ENCODE data around the gene PRDX2. TPM values are rescaled to one million over a fixed set of nuclear protein-coding genes. Genes with fewer than 3 reads are reported as not detected.

PRDX2 gene
- total RNA-seq, 2 experiments from 2014 or later = 357 to 399 TPM

GRCh38 chr19:12834566-12834943 is 33.0 kb upstream of the PRDX2 start, which contains the start of gene RTBDN:
TSS of gene RTBDN (minus strand) at chr19:12834579. CDS start at chr19:12829979, 4,600 bp downstream.
- Histone ChIP-seq H3K9me3 (ENCODE audit: low read length) (no peaks in the 10 kb centered on the region), H3K9me2 (ENCODE audit: insufficient read depth, low read length) (no peaks in the 10 kb centered on the region), H3K4me3 (ENCODE audit: low read depth, low read length, poor library complexity, severe bottlenecking) (peak within 1 kb of the TSS; percentile 70), H4K20me1 (ENCODE audit: insufficient read depth, low read length) (no peaks in the 10 kb centered on the region), H3K27ac (ENCODE audit: low read depth, low read length, poor library complexity, severe bottlenecking) (no peak within 1 kb of the TSS), H3K79me2 (ENCODE audit: insufficient read depth, low read depth, low read length) (no peaks in the 10 kb centered on the region), H3K4me1 (ENCODE audit: insufficient read depth, low read length, poor library complexity, severe bottlenecking) (peaks cover 51% of the 10 kb centered on the region), H3K36me3 (ENCODE audit: insufficient read depth, low read length) (no peaks in the 10 kb centered on the region), H3K4me2 (ENCODE audit: low read length) (peak within 1 kb of the TSS; percentile 72), H2AFZ (ENCODE audit: low read length) (peak within 1 kb of the TSS; percentile 73; the same call in 1 of the 2 replicates)
- ChIA-PET CTCF (ENCODE audit: unreplicated experiment) (no interaction called here), POLR2A (interaction anchor here (0.5 to 0.6 kb wide), 2 partner anchors 48 to 119 kb away, joined by 3 read pairs; no protein-coding TSS in a partner anchor)
- no peak for TF ChIP-seq CTCF (conservative IDR thresholded peaks at IDR 0.05; ENCODE audit: low read length)
- TF ChIP-seq EZH2phosphoT487 (IDR thresholded peaks at IDR 0.05; ENCODE audit: borderline replicate concordance, low read depth, low read length) = no peak
- no peak for DNase-seq (ENCODE audit: low spot score)
- intact Hi-C loops (cut with micrococcal nuclease; ENCODE audit: unreplicated experiment) = no loop called here
- no TSS peak for BruUV-seq (replicated peaks)

GRCh38 chr19:12833738-12834565 is 32.4 kb upstream of the PRDX2 start:
- H3K27ac ChIP-seq (ENCODE audit: low read depth, low read length, poor library complexity, severe bottlenecking) = no peak overlapping the region
- intact Hi-C loops (cut with micrococcal nuclease; ENCODE audit: unreplicated experiment) = no loop called here
- H3K9me2 ChIP-seq (ENCODE audit: insufficient read depth, low read length) = no peaks in the 10 kb centered on the region
- H3K79me2 ChIP-seq (ENCODE audit: insufficient read depth, low read depth, low read length) = no peaks in the 10 kb centered on the region
- H2AFZ ChIP-seq (ENCODE audit: low read length) = peak overlapping the region; percentile 73; the same call in 1 of the 2 replicates
- peak overlapping the region; percentile 72 for H3K4me2 ChIP-seq (ENCODE audit: low read length)
- POLR2A ChIA-PET = interaction anchor here (0.5 kb wide), 1 partner anchor 118 kb away, joined by 3 read pairs; no protein-coding TSS in a partner anchor
- H3K4me3 ChIP-seq (ENCODE audit: low read depth, low read length, poor library complexity, severe bottlenecking) = peak overlapping the region; percentile 70
- H3K36me3 ChIP-seq (ENCODE audit: insufficient read depth, low read length) = no peaks in the 10 kb centered on the region
- DNase-seq (ENCODE audit: low spot score) = peak; percentile 58
- H4K20me1 ChIP-seq (ENCODE audit: insufficient read depth, low read length) = no peaks in the 10 kb centered on the region
- CTCF ChIA-PET (ENCODE audit: unreplicated experiment) = no interaction called here
- TF ChIP-seq CTCF (conservative IDR thresholded peaks at IDR 0.05; ENCODE audit: low read length) = peak; percentile 36; the same call in 1 of the 2 replicates
- TF ChIP-seq EZH2phosphoT487 (IDR thresholded peaks at IDR 0.05; ENCODE audit: borderline replicate concordance, low read depth, low read length) = no peak
- no peaks in the 10 kb centered on the region for H3K9me3 ChIP-seq (ENCODE audit: low read length)
- BruUV-seq (replicated peaks) = no TSS peak
- peaks cover 45% of the 10 kb centered on the region for H3K4me1 ChIP-seq (ENCODE audit: insufficient read depth, low read length, poor library complexity, severe bottlenecking)

- no peaks in the 10 kb centered on the region for H3K9me3 ChIP-seq (ENCODE audit: low read length)
- no peak for DNase-seq (ENCODE audit: low spot score)
- intact Hi-C loops (cut with micrococcal nuclease; ENCODE audit: unreplicated experiment) = no loop called here
- H3K27ac ChIP-seq (ENCODE audit: low read depth, low read length, poor library complexity, severe bottlenecking) = no peak overlapping the region
- peak overlapping the region; percentile 70 for H3K4me3 ChIP-seq (ENCODE audit: low read depth, low read length, poor library complexity, severe bottlenecking)
- ChIA-PET CTCF (ENCODE audit: unreplicated experiment) (no interaction called here), POLR2A (no interaction called here)
- no TSS peak for BruUV-seq (replicated peaks)
- H3K79me2 ChIP-seq (ENCODE audit: insufficient read depth, low read depth, low read length) = no peaks in the 10 kb centered on the region
- peak overlapping the region; percentile 67 for H3K4me2 ChIP-seq (ENCODE audit: low read length)
- no peaks in the 10 kb centered on the region for H3K36me3 ChIP-seq (ENCODE audit: insufficient read depth, low read length)
- no peak overlapping the region for H2AFZ ChIP-seq (ENCODE audit: low read length)
- peaks cover 40% of the 10 kb centered on the region for H3K4me1 ChIP-seq (ENCODE audit: insufficient read depth, low read length, poor library complexity, severe bottlenecking)
- H3K9me2 ChIP-seq (ENCODE audit: insufficient read depth, low read length) = no peaks in the 10 kb centered on the region
- TF ChIP-seq EZH2phosphoT487 (IDR thresholded peaks at IDR 0.05; ENCODE audit: borderline replicate concordance, low read depth, low read length) (no peak), CTCF (conservative IDR thresholded peaks at IDR 0.05; ENCODE audit: low read length) (no peak)
- no peaks in the 10 kb centered on the region for H4K20me1 ChIP-seq (ENCODE audit: insufficient read depth, low read length)
These were observed 31.8 kb upstream of the PRDX2 start for GRCh38 chr19:12833418-12833737.
